ENCODE results near the gene OPRM1. TPM values are rescaled to one million over a fixed set of nuclear protein-coding genes. Genes with fewer than 3 reads are reported as not detected.

Gene OPRM1
- total RNA-seq, 1 experiment from 2014 or later, result not detected

DNA sequence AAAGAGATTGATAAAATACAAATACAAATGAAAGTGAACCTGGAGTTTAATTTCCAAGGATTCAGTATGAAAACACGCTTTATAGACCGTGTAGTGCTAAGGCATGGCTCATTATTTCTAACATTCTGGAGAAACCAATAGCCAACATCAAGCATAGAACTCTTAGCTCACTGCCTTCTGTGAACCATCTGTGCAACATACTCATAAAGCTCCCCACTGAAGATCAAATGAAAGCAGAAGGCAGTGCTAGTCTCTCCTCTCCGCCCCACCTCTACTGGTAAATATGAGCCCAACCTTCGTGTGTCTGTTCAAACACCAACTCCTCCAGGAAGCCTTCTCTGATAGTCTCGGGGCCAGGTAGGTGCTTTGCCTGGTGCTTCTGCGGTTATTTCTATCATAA lies 163.9 kb downstream of the OPRM1 start:
- no peak for DNase-seq (ENCODE audit: low spot score)

DNA sequence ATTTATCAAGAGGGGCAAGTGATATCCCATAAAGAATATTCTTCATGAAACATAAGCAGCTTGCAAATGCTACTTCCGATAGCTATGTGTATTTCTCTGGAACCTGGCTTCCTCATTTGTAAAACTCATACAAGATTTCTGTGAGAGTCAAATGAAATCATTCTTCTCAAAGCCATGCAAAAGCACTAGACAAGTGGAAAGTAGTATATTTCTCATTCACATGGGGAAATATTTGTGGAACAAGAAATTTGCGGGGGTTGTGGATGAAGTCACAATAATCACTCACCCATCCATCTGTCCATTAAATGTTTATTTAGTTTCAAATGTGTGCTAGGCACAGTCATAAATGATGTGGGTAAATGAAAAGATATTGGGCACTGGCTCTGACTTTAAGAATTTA lies 167.1 kb downstream of the OPRM1 start:
- DNase-seq (ENCODE audit: low spot score), result no peak

DNA sequence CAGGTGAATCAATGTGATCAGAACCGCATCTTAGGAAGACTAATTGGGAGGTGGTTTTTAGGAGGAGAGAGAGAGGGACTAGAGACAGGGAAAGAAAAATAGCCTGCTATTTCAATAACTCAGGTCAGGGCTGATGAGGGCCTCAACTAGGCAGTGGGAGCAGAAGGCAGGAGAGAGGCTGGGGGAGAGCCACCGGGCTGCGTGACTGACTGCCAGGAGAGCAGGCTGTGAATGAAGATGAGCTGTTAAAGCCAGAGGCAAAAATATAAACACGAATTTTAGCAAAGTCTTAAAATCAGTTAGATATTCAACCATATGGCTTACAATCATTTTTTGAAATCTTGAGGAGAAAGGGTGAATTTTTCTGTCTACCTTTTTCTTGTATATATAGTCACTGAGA lies 168.0 kb downstream of the OPRM1 start:
- DNase-seq (ENCODE audit: low spot score), result no peak

DNA sequence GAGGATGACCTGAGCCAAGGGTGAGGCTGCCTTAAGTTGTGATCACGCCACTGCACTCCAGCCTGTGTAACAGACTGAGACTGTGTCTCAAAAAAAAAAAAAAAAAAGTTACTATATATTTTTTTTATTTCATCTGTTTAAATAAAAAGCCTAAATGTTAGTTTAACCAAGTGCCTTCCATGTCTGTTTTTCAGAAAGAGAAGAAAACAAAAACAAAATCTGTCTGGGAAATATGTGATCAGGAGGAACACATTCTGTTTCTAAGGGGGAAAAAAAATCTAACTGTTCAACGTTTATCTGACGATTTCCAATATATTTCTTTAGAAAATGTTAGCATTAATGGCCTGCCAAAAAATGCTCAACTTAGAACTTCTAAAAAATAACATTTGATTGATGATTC lies 170.5 kb downstream of the OPRM1 start:
- no peak for DNase-seq (ENCODE audit: low spot score)

DNA sequence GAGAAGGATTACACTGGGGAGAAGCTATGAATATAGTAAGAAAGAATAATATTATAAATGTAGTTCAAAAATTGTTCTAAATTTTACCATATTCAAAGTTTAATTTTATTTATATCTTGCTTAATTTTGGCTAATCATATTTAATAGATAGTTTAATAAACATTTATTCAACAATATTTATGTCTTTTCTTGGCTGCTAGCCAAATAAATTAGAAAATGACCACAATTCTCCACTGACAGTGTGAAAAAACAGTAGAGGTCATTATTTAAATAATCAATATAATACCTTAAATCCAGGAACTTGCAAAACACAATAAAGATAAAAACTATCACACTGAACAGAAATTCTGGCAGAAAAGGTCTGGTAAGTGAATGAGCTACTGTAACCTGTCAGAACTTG lies 171.6 kb downstream of the OPRM1 start:
- no peak for DNase-seq (ENCODE audit: low spot score)

DNA sequence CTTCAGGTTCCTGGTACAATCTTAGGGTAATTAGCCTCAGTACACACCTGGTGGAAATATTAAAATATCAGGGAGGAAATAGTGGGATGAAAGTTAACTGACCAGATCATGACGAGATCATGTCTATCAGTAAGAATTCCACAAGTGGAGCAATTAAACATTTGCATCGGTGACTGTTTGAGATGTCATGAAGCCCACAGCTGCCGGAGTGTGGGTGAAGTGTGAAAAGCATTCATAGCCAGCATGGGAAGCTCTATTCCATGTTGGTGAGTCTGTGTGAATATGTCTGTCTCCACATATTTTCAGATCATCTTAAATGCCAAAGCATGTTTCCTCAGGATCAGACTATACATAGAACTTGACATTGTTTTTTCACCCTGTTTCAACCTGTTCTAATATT lies 174.7 kb downstream of the OPRM1 start:
- no peak for DNase-seq (ENCODE audit: low spot score)

DNA sequence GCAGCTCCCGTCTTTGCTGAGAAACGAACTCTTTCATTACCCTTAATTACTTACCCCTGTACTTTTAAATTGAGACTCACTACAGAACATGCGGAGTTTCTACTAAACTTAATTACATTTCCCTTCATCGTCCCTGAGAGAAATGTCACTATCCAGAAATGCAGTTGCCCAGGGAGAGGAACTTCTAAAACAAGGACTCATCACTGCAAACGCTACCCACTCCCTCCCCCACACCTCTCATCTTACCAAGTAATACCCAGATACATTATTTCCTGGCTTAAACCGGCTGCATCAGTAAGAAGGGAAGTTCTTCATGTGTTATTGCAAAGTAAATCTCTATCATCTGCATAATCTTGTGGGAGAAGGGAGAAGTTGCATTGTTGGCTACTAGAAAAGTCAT lies 179.3 kb downstream of the OPRM1 start:
- DNase-seq (ENCODE audit: low spot score), result no peak

DNA sequence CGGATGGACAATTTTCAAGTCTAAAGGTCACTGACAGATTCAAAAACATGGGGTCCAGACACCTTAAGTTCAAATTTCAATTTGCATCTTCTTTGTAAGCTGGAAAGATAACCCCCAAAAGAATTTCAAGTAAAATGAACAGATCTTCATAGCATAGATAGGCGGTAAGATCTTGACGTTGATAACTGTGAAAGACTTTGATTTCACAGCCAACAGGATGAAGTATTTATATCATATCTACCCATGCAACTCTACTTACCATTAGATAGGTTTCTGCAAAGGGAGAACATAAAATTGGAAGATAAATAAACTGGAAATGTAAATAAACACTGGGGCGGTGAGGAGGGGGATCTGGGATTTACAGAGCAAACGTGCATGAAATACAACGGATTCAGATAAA lies 179.7 kb downstream of the OPRM1 start:
- DNase-seq (ENCODE audit: low spot score), result no peak

DNA sequence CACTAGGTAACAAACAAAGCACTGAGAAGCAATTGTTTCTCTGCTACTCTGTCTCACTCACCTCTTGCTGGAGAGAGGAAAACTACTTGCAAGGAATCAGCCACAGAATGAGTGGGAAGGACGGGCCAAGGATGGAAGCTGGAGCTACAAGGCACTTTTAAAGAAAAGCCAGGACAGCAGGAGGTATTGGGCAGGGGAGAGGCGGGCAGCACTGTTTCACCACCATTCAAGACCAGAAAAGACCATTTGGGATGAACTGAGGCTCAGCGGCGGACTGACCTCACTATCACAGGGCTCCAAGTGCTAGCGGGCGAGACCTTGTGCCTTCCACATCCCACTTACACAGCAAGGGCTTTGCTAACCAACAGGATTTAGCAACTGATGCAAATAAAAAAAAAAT lies 180.2 kb downstream of the OPRM1 start:
- no peak for DNase-seq (ENCODE audit: low spot score)

DNA sequence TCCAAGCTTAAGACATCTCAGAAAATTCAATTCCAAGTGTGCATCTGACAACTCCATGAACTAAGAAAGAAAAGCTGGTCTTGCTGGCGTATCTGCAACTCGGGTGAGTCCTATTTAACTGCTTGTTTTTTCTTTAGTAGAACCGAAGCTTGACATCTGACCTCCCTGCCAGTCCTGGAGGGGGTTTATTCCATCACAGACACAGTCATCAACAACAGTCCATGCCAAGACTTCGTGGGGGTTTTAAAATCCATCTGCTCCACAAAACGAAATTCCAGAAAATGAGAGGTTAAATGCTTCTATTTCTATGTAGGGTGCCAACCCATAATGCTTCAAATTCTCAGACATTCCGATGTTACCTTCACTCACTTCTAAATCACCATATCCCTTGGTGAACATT lies 183.7 kb downstream of the OPRM1 start:
- no peak for DNase-seq (ENCODE audit: low spot score)

DNA sequence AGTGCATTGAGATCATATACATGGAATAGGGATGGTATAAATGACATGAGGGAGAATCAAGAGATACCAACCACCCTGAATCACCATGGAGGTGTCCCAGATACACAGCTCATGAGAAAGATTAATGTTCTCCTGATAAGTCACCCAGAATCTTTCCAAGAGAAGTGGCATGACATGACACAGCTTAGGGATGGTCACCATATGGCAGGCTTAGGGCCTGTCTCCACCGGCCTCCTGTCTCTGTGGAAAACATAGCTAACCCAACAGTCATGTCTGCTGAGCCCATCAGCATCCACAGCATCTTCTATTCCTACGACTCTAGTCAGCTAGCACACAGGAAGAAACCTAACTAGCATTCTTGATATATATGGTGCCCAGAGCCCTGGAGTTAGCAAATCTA lies 184.3 kb downstream of the OPRM1 start:
- DNase-seq (ENCODE audit: low spot score), result no peak

DNA sequence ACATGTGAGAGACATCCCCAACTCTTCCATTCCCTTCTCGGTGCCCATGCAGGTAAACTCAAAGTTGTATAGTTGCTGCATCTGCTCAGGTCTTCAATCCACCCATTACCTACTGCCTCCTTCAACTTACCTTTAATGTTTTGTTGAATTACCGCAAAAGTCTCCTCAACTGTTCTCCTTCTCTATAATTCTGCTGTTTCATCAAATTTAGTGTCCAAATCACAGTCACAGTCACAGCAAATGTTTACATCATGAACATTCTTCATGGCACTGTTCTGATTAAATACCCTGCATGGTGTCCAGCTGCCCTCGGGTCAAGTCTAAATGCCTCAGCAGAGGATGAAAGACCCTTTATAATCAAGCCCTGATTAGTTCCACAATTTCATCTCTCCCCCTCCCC lies 187.4 kb downstream of the OPRM1 start:
- no peak for DNase-seq (ENCODE audit: low spot score)

DNA sequence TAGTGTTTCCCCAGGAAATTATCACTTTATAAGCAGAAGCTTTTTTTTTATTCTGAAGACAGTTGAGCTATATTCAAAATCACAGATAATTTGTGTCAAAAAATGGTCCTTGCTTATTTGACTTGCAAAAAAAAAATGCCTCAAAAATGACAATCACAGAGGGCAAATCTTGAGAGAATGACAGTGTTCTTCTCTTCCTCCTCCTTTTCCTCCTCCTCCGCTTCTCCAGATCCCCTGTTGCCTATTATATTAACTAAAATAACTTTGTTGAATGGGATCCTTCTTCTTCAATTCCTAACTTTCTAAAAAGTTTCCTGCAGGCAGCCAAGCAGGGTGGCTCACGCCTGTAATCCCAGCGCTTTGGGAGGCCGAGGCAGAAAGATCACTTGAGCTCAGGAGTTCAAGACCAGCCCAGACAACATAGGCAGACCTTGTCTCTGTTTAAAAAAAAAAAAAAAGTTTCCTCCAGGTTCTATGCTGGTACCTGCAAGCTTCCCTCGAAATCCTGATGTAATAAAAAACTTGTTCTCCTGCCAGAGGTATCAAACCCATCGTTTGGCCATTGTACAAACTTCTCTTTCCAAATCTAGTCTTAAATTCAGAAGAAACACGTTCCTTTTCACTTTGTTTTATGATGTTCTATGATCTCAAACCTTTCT lies 189.0 kb downstream of the OPRM1 start:
- DNase-seq (ENCODE audit: low spot score), result no peak

DNA sequence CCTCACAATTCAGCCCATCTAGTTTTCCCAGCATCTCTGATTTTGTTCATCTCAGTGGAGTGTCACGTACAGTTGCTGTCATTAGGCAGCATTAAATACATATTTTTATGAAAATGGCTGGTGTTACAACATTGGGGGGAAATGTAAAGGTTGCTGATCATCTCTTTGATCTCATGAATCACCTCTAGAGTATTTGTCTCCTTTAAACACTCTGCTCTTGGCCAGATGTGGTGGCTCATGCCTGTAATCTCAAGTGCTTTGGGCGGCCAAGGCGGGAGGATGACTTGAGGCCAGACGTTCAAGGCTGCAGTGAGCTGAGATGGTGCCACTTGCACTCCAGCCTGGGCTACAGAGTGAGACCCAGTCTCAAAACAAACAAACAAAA lies 189.5 kb downstream of the OPRM1 start:
- DNase-seq (ENCODE audit: low spot score), result no peak

DNA sequence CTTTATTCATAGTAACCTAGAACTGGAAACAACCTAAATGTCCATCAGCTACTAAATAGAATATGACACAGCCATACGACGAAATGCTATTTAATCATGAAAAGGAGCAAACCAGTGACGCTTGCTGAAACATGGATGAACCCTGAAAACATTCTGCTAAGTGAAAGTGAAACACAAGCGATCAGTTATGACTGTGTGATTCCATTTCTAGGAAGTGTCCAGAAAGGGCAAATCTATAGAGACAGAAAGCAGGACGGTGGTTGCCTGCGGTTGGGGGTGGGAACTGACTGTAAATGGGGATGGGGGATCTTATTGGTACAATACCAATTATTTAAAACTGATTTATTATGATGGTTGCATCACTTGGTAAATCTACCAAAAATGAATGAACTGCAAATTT lies 190.7 kb downstream of the OPRM1 start:
- no peak for DNase-seq (ENCODE audit: low spot score)

DNA sequence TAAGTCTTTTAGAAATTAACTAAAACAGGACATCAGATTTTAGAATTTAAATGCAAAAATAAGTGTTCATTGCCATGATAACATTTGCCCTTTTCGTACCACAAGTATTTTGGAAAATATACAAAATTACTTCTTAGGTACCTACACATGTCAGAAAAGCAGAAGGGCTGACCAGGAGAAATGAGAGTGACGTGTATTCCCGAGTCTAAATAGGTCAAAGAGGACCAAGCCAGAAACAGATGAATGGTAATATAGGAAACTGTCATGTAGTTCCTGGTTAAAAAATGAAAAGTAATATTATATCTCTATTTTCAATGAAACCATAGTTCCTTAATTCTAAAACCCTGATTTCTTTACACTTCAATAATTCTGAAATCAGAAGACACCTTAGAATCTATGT lies 191.4 kb downstream of the OPRM1 start:
- no peak for DNase-seq (ENCODE audit: low spot score)

DNA sequence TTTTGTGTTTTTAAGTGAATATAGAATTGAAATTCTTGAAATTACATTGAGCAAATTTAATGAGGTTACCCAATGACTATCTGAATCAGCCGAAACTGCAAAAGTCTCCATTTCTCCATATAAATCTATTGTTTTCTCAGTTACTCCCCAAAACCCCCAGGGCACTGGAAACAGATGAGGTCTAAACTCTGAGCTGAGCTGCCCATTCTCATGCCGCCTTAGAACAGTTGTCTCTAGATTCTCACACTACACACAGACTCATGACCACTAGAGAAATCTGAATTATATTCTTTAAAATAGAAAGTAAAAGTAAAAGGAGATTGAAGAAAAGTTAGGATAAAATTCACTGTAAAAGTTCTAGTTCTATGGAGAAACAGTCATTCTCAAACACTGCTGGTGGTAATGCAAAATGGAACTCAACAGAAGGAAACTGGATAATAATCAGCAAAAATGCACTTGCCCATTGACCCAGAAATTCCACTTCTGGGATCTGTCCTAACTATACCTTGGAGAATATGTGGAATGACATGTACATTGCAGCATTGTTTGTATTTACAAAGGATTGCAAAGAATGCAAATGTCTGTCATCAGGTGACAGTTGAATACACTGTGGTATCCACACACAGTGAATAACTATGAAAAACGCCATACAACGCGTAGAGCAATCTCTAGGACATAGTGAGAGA lies 192.0 kb downstream of the OPRM1 start:
- no peak for DNase-seq (ENCODE audit: low spot score)

DNA sequence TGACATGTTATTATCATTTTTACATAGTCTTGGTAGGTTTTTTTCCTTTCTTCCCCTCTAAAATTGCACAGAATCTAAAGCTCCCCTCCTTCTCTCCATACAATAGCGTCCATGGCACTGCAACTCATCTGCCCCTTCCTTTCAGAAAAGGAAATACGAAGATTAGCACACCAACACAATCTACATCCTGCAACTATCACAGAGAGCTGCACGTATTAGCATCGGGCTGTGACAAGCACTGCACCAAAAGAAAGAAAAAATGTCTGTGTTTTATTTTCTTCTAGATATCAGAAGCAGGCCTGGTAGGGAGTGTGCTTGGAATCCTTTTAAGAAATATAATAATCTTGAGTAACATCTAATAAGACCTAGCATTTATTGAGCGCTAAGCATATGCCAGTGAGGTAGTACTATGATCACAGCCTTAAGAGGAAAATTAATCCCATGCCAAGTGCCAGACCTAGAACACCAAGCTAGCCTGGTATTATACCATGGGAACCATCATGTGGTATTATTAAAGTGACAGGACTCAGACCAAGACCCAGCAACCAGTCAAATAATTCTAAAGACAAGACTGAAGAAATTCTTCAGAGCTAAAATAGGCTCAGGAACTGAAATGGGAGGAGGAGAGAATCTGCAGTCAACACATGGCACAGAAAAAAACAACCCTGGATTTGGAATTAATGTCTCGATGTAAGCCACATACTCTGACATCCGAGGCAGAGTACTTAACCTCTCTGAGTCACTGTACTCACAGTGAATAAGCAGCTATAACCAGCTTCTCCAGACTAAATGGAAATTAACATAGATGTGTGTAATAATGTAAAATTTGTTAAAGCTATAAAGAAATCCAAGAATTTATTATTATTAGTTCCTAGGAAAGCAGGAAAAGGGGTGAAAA lies 193.2 kb downstream of the OPRM1 start:
- no peak for DNase-seq (ENCODE audit: low spot score)

DNA sequence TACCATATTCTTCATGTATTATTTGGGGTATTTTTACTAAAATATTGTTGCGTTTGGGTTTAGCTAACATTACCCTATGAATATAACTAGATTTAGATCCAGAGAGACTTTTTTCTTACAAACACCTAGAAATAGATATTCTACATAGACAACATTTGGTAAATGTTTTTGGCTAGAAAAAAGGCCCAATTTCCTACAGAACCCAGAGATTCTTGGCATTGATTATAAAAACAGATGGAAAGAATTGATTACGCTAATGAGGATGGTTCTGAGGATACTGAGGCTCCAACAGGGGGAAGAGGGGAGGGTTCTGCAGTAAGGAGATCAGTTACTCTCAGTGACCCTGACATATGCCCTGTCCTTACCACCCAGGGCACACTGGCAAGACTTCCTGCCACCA lies 194.3 kb downstream of the OPRM1 start:
- no peak for DNase-seq (ENCODE audit: low spot score)

DNA sequence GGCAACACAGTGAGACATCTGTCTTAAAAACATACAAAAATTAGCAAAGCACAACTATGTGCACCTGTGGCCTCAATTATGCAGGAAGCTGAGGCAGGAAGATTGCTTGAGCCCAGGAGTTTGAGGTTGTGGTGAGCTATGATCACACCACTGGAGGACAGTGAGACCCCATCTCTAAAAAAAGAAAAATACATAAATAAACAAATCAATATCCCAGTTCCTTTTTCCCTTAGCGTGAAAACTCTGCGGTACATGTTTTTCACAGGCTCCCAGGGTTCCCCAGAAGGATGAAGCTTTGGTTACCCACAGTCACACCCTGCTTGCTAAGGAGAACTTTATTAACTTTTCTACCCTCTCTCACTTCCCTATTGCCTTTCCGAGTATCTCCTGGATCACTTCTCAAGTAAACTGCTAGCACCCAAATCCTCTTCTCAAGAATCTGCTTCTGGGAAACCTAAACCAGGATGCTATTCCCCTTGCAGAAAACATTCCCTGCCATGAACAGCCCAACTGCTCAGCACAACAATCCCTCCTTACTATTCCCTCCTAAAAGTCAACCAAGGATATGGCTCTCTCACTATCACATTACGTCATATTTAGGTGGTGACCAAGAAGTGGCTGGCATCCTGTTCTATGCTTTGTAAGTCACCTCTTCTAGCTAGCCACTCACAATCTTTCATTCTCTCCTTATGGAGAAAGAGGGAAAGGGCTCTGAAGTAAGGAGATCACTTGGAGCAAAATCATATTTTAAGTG lies 195.2 kb downstream of the OPRM1 start:
- DNase-seq (ENCODE audit: low spot score), result no peak

DNA sequence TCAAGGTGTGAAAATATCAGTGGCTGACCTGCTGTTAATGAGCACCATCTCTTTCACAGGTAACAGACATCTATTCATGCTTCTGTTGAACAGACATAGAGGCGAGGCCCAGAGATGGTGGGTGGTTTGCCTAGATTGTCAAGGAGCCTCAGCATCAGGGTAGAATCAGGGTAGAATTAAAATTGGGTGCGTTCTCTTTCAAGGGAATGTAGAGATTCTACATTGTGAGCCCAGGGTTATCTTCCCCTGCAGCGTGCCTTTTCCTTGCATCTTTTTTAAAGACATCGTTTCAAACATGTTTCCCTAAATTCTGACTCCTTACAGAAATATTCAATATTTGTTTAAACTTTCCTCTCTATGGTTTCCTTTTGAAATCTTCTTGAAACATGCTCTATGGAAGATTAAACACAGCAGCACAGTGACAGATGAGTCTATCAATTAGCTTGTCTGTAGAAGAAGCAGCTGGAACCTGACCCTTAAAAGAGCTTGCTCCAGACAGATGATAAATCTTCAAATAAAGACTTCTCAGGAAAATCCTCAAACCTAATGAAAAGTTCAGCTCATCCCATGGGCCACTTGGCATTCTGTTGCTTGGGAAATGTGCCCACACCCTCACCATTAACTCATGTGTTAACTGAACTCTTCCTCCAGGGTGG lies 197.7 kb downstream of the OPRM1 start:
- DNase-seq (ENCODE audit: low spot score), result no peak

DNA sequence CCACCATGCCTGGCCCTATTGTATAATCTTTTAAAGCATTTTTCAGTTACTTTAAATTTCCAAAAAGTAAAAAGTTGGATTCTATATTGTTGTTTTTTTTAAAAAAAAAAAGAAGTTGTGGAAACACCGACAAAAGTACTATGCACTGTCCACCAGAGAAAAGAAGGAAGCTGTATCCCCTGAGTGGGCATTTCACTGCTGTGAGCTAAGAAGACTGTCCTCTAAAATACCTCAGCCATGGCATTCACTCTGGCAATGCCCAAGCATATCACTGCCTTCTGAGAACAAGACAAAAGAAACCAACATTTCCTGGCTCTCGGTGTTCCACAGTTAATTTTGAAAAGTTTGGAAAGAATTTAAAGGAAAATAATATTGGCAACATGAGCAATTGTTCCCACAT lies 199.8 kb downstream of the OPRM1 start:
- no peak for DNase-seq (ENCODE audit: low spot score)

Data from H4 (cell line).